PC-9 (cell line): Measurements from ENCODE around the gene GRPEL2.
"Not testable (repeated sequence)": the region's sequence is repeated elsewhere in the genome, so short reads cannot be mapped to it uniquely, and the experiment has no call there.

Experiments
- EZH2 ChIP-seq: fragments of 200-600 bp; sonication (generic); IDR thresholded peaks from 2 replicates; pipeline ENCODE4 v1.8.0; 2017; ENCODE audit warnings: antibody characterized with exemption, low read depth
- TF ChIP-seq, protein P1 (sequence below): fragments of 200-600 bp; sonication (generic); conservative IDR thresholded peaks from 2 replicates; pipeline ENCODE4 v1.6.1; 2017; ENCODE audit warnings: mixed run types, antibody characterized with exemption, mild to moderate bottlenecking, moderate library complexity

DNA sequence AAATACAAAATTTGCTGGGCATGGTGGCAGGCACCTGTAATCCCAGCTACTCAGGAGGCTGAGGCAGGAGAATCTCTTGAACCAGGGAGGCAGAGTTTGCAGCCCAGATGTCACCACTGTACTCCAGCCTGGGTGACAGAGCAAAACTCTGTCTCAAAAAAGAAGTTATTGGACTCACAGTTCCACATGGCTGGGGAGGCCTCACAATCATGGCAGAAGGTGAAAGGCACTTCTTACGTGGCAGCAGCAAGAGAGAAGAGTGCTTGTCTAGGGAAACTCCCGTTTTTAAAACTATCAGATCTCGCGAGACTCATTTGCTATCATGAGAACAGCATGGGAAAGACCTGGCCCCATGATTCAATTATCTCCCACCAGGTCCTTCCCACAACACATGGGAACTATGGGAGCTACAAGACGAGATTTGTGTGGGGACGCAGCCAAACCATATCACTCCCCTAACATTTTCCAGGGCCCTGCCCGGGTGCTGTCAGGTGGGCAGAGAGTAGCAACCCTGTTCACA lies 53.5 kb downstream of the GRPEL2 start:
- TF ChIP-seq, protein P1, sequence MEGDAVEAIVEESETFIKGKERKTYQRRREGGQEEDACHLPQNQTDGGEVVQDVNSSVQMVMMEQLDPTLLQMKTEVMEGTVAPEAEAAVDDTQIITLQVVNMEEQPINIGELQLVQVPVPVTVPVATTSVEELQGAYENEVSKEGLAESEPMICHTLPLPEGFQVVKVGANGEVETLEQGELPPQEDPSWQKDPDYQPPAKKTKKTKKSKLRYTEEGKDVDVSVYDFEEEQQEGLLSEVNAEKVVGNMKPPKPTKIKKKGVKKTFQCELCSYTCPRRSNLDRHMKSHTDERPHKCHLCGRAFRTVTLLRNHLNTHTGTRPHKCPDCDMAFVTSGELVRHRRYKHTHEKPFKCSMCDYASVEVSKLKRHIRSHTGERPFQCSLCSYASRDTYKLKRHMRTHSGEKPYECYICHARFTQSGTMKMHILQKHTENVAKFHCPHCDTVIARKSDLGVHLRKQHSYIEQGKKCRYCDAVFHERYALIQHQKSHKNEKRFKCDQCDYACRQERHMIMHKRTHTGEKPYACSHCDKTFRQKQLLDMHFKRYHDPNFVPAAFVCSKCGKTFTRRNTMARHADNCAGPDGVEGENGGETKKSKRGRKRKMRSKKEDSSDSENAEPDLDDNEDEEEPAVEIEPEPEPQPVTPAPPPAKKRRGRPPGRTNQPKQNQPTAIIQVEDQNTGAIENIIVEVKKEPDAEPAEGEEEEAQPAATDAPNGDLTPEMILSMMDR = not testable (repeated sequence)
- TF ChIP-seq EZH2 = not testable (repeated sequence)
